ENCODE data around the gene TSPAN15. TPM values are rescaled to one million over a fixed set of nuclear protein-coding genes. Genes with fewer than 3 reads are reported as not detected.

The TSPAN15 gene
- total and polyA plus RNA-seq, 2 of the 4 experiments (the other 2 are of a cell fraction) = 0.48 TPM; not detected in 1

DNA sequence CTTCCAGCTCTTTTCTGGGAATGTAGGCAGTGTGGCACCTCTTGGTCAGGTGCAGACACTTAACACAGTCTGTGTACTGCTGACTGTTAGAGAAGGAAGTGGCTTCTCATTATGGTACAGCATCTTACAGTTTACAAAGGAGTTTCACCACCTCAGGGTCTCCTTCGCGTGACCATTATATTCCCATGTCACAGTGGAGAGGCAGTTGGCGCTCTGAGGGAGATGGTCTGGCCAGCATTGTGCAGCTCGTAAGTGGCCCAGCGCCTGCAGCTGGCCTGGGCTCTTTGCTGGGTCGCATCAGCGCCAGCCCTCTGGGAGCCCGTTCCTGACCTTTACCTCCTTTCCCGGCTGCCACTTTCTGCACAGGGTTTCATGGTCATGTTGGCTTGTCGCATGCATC, 15.4 kb downstream of the TSPAN15 start:
- Histone ChIP-seq H3K9me1 (ENCODE audit: insufficient read depth, low read length) (no peaks in the 10 kb centered on the region; the same call in 1 of the 2 replicates), H2BK5ac (ENCODE audit: low read depth, low read length, poor library complexity, severe bottlenecking) (no peak overlapping the region), H3K27me3 (ENCODE audit: control insufficient read depth, insufficient read depth, low read length) (peaks cover 35% of the 10 kb centered on the region), H4K5ac (ENCODE audit: low read depth, low read length) (no peak overlapping the region), H3K18ac (ENCODE audit: low read depth, low read length) (no peak overlapping the region), H3K14ac (replicated peaks; ENCODE audit: low read depth, low read length) (no peak overlapping the region), H3K4ac (ENCODE audit: low read depth, low read length) (no peak overlapping the region), H2BK15ac (ENCODE audit: low read depth, low read length) (no peak overlapping the region), H4K8ac (ENCODE audit: low read depth in 2 of 2, low read length in 2 of 2) (no peak overlapping the region), H3K9ac (ENCODE audit: low read depth, low read length) (no peak overlapping the region), H2BK120ac (ENCODE audit: low read depth, low read length) (no peak overlapping the region), H3K79me1 (ENCODE audit: low read depth in 1 of 2, low read length in 2 of 2) (no peaks in the 10 kb centered on the region), H3K23ac (ENCODE audit: low read depth, low read length) (no peak overlapping the region), H3K56ac (ENCODE audit: extremely low read depth, insufficient read depth, low read length) (no peak overlapping the region), H2BK20ac (ENCODE audit: low read depth, low read length) (no peak overlapping the region), H3K36me3 (ENCODE audit: control insufficient read depth, insufficient read depth, low read length) (no peaks in the 10 kb centered on the region), H3K9me3 (ENCODE audit: control insufficient read depth, insufficient read depth, low read length) (no peaks in the 10 kb centered on the region), H3K27ac (ENCODE audit: insufficient read depth, low read length) (no peak overlapping the region), H2AK5ac (ENCODE audit: low read depth, low read length) (no peak overlapping the region), H2AFZ (replicated peaks; ENCODE audit: low read length, poor library complexity) (no peak overlapping the region), H3K4me3 (ENCODE audit: insufficient read depth, low read depth, low read length) (no peak overlapping the region), H3K4me1 (ENCODE audit: control insufficient read depth, insufficient read depth, low read length) (no peaks in the 10 kb centered on the region), H4K20me1 (ENCODE audit: insufficient read depth, low read length) (no peaks in the 10 kb centered on the region), H3K4me2 (ENCODE audit: low read depth, low read length) (no peak overlapping the region), H2AK9ac (replicated peaks; ENCODE audit: low read depth, low read length, poor library complexity) (no peak overlapping the region), H4K91ac (ENCODE audit: insufficient read depth, low read depth, low read length) (no peak overlapping the region)
- no peak for ATAC-seq (ENCODE audit: low read depth)
- dilution Hi-C loops (cut with HindIII; ENCODE audit: low sequenced_read_pairs, unreplicated experiment) (no loop called here), in situ Hi-C loops (cut with MboI; ENCODE audit: low sequenced_read_pairs) (no loop called here), intact Hi-C loops (cut with micrococcal nuclease) (no loop called here)
- 91% methylated on average over 4 of the region's 10 CpGs; no CpG with 5 or more reads in 1 of the 2 experiments for WGBS, 2 experiments (ENCODE audit: extremely low coverage in 2 of 2, insufficient read length in 1 of 2)
- DNase-seq = no peak
- TF ChIP-seq FOS (IDR thresholded peaks at IDR 0.05; ENCODE audit: low read depth, low read length) (no peak), MAZ (IDR thresholded peaks at IDR 0.05; ENCODE audit: borderline replicate concordance, low read depth, low read length) (no peak), MXI1 (IDR thresholded peaks at IDR 0.05; ENCODE audit: borderline replicate concordance, low read depth, low read length) (no peak), BHLHE40 (IDR thresholded peaks at IDR 0.05; ENCODE audit: low read depth, low read length) (no peak), RAD21 (IDR thresholded peaks at IDR 0.05; ENCODE audit: low read length) (no peak), SMC3 (IDR thresholded peaks at IDR 0.05; ENCODE audit: low read depth, low read length) (no peak), NFE2L2 (IDR thresholded peaks at IDR 0.05; ENCODE audit: low read depth, low read length) (no peak), RFX5 (IDR thresholded peaks at IDR 0.05; ENCODE audit: low read depth, low read length) (no peak), CHD1 (IDR thresholded peaks at IDR 0.05; ENCODE audit: low read depth, low read length) (no peak), MAFK (IDR thresholded peaks at IDR 0.05; ENCODE audit: low read depth, low read length) (no peak), POLR2A (IDR thresholded peaks at IDR 0.05; ENCODE audit: low read depth, low read length) (no peak), RCOR1 (IDR thresholded peaks at IDR 0.05; ENCODE audit: insufficient replicate concordance, low read length) (no peak), CEBPB (IDR thresholded peaks at IDR 0.05; ENCODE audit: low read depth, low read length) (no peak)
- TF ChIP-seq, protein P1, sequence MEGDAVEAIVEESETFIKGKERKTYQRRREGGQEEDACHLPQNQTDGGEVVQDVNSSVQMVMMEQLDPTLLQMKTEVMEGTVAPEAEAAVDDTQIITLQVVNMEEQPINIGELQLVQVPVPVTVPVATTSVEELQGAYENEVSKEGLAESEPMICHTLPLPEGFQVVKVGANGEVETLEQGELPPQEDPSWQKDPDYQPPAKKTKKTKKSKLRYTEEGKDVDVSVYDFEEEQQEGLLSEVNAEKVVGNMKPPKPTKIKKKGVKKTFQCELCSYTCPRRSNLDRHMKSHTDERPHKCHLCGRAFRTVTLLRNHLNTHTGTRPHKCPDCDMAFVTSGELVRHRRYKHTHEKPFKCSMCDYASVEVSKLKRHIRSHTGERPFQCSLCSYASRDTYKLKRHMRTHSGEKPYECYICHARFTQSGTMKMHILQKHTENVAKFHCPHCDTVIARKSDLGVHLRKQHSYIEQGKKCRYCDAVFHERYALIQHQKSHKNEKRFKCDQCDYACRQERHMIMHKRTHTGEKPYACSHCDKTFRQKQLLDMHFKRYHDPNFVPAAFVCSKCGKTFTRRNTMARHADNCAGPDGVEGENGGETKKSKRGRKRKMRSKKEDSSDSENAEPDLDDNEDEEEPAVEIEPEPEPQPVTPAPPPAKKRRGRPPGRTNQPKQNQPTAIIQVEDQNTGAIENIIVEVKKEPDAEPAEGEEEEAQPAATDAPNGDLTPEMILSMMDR (conservative IDR thresholded peaks at IDR 0.05; ENCODE audit: low read depth, low read length) = no peak
- TF ChIP-seq, protein P2, sequence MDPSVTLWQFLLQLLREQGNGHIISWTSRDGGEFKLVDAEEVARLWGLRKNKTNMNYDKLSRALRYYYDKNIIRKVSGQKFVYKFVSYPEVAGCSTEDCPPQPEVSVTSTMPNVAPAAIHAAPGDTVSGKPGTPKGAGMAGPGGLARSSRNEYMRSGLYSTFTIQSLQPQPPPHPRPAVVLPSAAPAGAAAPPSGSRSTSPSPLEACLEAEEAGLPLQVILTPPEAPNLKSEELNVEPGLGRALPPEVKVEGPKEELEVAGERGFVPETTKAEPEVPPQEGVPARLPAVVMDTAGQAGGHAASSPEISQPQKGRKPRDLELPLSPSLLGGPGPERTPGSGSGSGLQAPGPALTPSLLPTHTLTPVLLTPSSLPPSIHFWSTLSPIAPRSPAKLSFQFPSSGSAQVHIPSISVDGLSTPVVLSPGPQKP (IDR thresholded peaks at IDR 0.05; ENCODE audit: borderline replicate concordance, low read depth, low read length) = no peak
- TF ChIP-seq, protein P3, sequence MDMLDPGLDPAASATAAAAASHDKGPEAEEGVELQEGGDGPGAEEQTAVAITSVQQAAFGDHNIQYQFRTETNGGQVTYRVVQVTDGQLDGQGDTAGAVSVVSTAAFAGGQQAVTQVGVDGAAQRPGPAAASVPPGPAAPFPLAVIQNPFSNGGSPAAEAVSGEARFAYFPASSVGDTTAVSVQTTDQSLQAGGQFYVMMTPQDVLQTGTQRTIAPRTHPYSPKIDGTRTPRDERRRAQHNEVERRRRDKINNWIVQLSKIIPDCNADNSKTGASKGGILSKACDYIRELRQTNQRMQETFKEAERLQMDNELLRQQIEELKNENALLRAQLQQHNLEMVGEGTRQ (IDR thresholded peaks at IDR 0.05; ENCODE audit: low read depth, low read length) = no peak
- BruUV-seq (replicated peaks) = no TSS peak
- CTCF ChIA-PET = interaction anchor here (0.6 kb wide), 1 partner anchor 18 kb away, joined by 3 read pairs; no protein-coding TSS in a partner anchor
- POLR2A ChIA-PET (ENCODE audit: unreplicated experiment) = no interaction called here
